Measurements from ENCODE around the gene CEACAM16. TPM values are rescaled to one million over a fixed set of nuclear protein-coding genes. Genes with fewer than 3 reads are reported as not detected.

The CEACAM16 gene
- polyA plus RNA-seq, 1 donor (not counting 4 experiments of a cell fraction or from before 2014, with no cell fraction given): not detected

- Histone ChIP-seq H3K4me3 (ENCODE audit: control insufficient read depth in 2 of 3, extremely low read depth in 1 of 3, insufficient read depth in 2 of 3, low read depth in 1 of 3, low read length in 3 of 3) (no peak overlapping the region), H3K27me3 (ENCODE audit: control insufficient read depth, extremely low read depth, insufficient read depth, low read length) (no peaks in the 10 kb centered on the region), H3K36me3 (ENCODE audit: control insufficient read depth in 2 of 2, extremely low read depth in 1 of 2, insufficient read depth in 2 of 2, low read length in 2 of 2) (no peaks in the 10 kb centered on the region), H3K9me1 (ENCODE audit: control insufficient read depth, extremely low read depth, insufficient read depth, low read length) (no peaks in the 10 kb centered on the region), H3K4me1 (ENCODE audit: control insufficient read depth, extremely low read depth, insufficient read depth, low read length) (peaks cover 13% of the 10 kb centered on the region), H4K20me1 (ENCODE audit: control insufficient read depth, extremely low read depth, insufficient read depth, low read length) (no peaks in the 10 kb centered on the region), H3K9me3 (ENCODE audit: control insufficient read depth, low read depth, low read length) (no peaks in the 10 kb centered on the region), H3K9ac (ENCODE audit: control insufficient read depth, extremely low read depth, insufficient read depth, low read length) (no peak overlapping the region), H3K4me2 (ENCODE audit: control insufficient read depth, extremely low read depth, insufficient read depth, low read depth, low read length) (no peak overlapping the region), H3K79me2 (ENCODE audit: control insufficient read depth, insufficient read depth, low read length) (no peaks in the 10 kb centered on the region), H3K27ac (ENCODE audit: control insufficient read depth, insufficient read depth, low read length) (no peak overlapping the region), H2AFZ (ENCODE audit: control insufficient read depth, low read length) (no peak overlapping the region)
- DNase-seq (ENCODE audit: low read depth, low spot score) (no peak), FAIRE-seq (no peak)
- dilution Hi-C loops (cut with MboI; ENCODE audit: extremely low pct_ligation_motif_present, low sequenced_read_pairs): no loop called here
- TF ChIP-seq CTCF (optimal IDR thresholded peaks at IDR 0.05 in 1 of 3, IDR thresholded peaks at IDR 0.05 in 1 of 3, conservative IDR thresholded peaks at IDR 0.05 in 1 of 3; ENCODE audit: extremely low read depth in 1 of 3, insufficient read depth in 2 of 3, low read length in 3 of 3): no peak
- no peak for TF ChIP-seq EZH2 (IDR thresholded peaks at IDR 0.05; ENCODE audit: low read length)
These were observed 29.2 kb downstream of the CEACAM16 start for GRCh38 chr19:44728178-44728577.

GRCh38 chr19:44729516-44730033 is 30.6 kb downstream of the CEACAM16 start:
- H3K9me3 ChIP-seq (ENCODE audit: control insufficient read depth, low read depth, low read length): no peaks in the 10 kb centered on the region
- no peaks in the 10 kb centered on the region for H3K27me3 ChIP-seq (ENCODE audit: control insufficient read depth, extremely low read depth, insufficient read depth, low read length)
- no peaks in the 10 kb centered on the region for H3K79me2 ChIP-seq (ENCODE audit: control insufficient read depth, insufficient read depth, low read length)
- H3K9ac ChIP-seq (ENCODE audit: control insufficient read depth, extremely low read depth, insufficient read depth, low read length): no peak overlapping the region
- peaks cover 4% of the 10 kb centered on the region for H3K4me1 ChIP-seq (ENCODE audit: control insufficient read depth, extremely low read depth, insufficient read depth, low read length)
- H3K27ac ChIP-seq (ENCODE audit: control insufficient read depth, insufficient read depth, low read length): no peak overlapping the region
- dilution Hi-C loops (cut with MboI; ENCODE audit: extremely low pct_ligation_motif_present, low sequenced_read_pairs): no loop called here
- FAIRE-seq (no peak), DNase-seq (ENCODE audit: low read depth, low spot score) (no peak)
- H3K9me1 ChIP-seq (ENCODE audit: control insufficient read depth, extremely low read depth, insufficient read depth, low read length): no peaks in the 10 kb centered on the region
- TF ChIP-seq CTCF (optimal IDR thresholded peaks at IDR 0.05 in 1 of 3, IDR thresholded peaks at IDR 0.05 in 1 of 3, conservative IDR thresholded peaks at IDR 0.05 in 1 of 3; ENCODE audit: extremely low read depth in 1 of 3, insufficient read depth in 2 of 3, low read length in 3 of 3) (no peak), EZH2 (IDR thresholded peaks at IDR 0.05; ENCODE audit: low read length) (no peak)
- H4K20me1 ChIP-seq (ENCODE audit: control insufficient read depth, extremely low read depth, insufficient read depth, low read length): no peaks in the 10 kb centered on the region
- no peak overlapping the region for H3K4me2 ChIP-seq (ENCODE audit: control insufficient read depth, extremely low read depth, insufficient read depth, low read depth, low read length)
- no peak overlapping the region for H2AFZ ChIP-seq (ENCODE audit: control insufficient read depth, low read length)
- H3K4me3 ChIP-seq (ENCODE audit: control insufficient read depth in 2 of 3, extremely low read depth in 1 of 3, insufficient read depth in 2 of 3, low read depth in 1 of 3, low read length in 3 of 3): no peak overlapping the region
- no peaks in the 10 kb centered on the region for H3K36me3 ChIP-seq (ENCODE audit: control insufficient read depth in 2 of 2, extremely low read depth in 1 of 2, insufficient read depth in 2 of 2, low read length in 2 of 2)
